Measurements from ENCODE around the gene PSTPIP1. TPM values are rescaled to one million over a fixed set of nuclear protein-coding genes. Genes with fewer than 3 reads are reported as not detected.

PSTPIP1 gene
- total and polyA plus RNA-seq, 9 of the 15 experiments (the other 6 are each of a cell fraction or from before 2014, with no cell fraction given): not detected

GRCh38 chr15:77037388-77038209, 42.7 kb downstream of the PSTPIP1 start (continued):
- TF ChIP-seq SIX5 (IDR thresholded peaks at IDR 0.05; ENCODE audit: borderline replicate concordance in 1 of 2, insufficient read depth in 1 of 2, low read depth in 1 of 2, low read length in 2 of 2): no peak

GRCh38 chr15:77038312-77039216, 43.6 kb downstream of the PSTPIP1 start:
- Histone ChIP-seq H3K27me3 (ENCODE audit: control insufficient read depth in 2 of 2, insufficient read depth in 2 of 2, low read length in 2 of 2) (no peaks in the 10 kb centered on the region), H3K36me3 (ENCODE audit: control insufficient read depth, insufficient read depth, low read length) (peaks cover 11% of the 10 kb centered on the region; the same call in 1 of the 3 replicates), H3K27ac (ENCODE audit: extremely low read depth, low read depth, low read length) (no peak overlapping the region), H3K79me2 (ENCODE audit: control insufficient read depth, insufficient read depth, low read length) (no peaks in the 10 kb centered on the region), H3K9ac (ENCODE audit: insufficient read depth in 1 of 2, low read depth in 2 of 2, low read length in 2 of 2) (no peak overlapping the region), H3K4me2 (ENCODE audit: insufficient read depth, low read length) (no peak overlapping the region), H3K4me1 (replicated peaks in 1 of 2; ENCODE audit: control insufficient read depth in 2 of 2, insufficient read depth in 2 of 2, low read length in 2 of 2) (peaks cover 0 to 11% of the 10 kb centered on the region in 2 experiments; a peak in 1 of 5 replicates), H3K9me1 (ENCODE audit: control insufficient read depth, insufficient read depth, low read length) (peaks cover 4% of the 10 kb centered on the region), H4K20me1 (replicated peaks; ENCODE audit: control insufficient read depth, insufficient read depth, low read length) (no peaks in the 10 kb centered on the region), H3K9me3 (replicated peaks; ENCODE audit: control insufficient read depth, insufficient read depth, low read depth, low read length) (no peaks in the 10 kb centered on the region), H3K4me3 (no peak overlapping the region), H2AFZ (ENCODE audit: low read depth, low read length) (no peak overlapping the region)
- intact Hi-C loops (cut with micrococcal nuclease): no loop called here
- ATAC-seq (no peak), DNase-seq (ENCODE audit: extremely low read depth in 1 of 4, low spot score in 3 of 4) (no peak), FAIRE-seq (no peak)
- BruUV-seq (replicated peaks): no TSS peak
- ChIA-PET POLR2A (no interaction called here), CTCF (ENCODE audit: low intra/inter-chr PET ratio) (no interaction called here)
- no CpG with 5 or more reads among the region's 10 CpGs for WGBS (ENCODE audit: insufficient coverage, low coverage, missing lambda C conversion rate)
- in situ Hi-C loops (cut with MboI): no loop called here
- TF ChIP-seq ZNF639 (CRISPR knock-in tag; conservative IDR thresholded peaks at IDR 0.05 in 1 of 2, IDR thresholded peaks at IDR 0.05 in 1 of 2) (no peak), NKRF (IDR thresholded peaks at IDR 0.05; ENCODE audit: borderline replicate concordance) (no peak), RFX1 (IDR thresholded peaks at IDR 0.05) (no peak), PPARD (CRISPR knock-in tag; IDR thresholded peaks at IDR 0.05) (no peak), E2F6 (IDR thresholded peaks at IDR 0.05; ENCODE audit: borderline replicate concordance in 1 of 2, extremely low read depth in 1 of 2, insufficient read depth in 1 of 2, insufficient read length in 1 of 2, low read depth in 1 of 2, low read length in 1 of 2, poor library complexity in 1 of 2, severe bottlenecking in 1 of 2) (no peak), FOXP4 (CRISPR knock-in tag; IDR thresholded peaks at IDR 0.05; ENCODE audit: borderline replicate concordance) (no peak), NFIX (CRISPR knock-in tag; IDR thresholded peaks at IDR 0.05; ENCODE audit: low read depth) (no peak)

Data from K562 (cell line).